ENCODE data around the gene ARID5B.

ARID5B gene

DNA sequence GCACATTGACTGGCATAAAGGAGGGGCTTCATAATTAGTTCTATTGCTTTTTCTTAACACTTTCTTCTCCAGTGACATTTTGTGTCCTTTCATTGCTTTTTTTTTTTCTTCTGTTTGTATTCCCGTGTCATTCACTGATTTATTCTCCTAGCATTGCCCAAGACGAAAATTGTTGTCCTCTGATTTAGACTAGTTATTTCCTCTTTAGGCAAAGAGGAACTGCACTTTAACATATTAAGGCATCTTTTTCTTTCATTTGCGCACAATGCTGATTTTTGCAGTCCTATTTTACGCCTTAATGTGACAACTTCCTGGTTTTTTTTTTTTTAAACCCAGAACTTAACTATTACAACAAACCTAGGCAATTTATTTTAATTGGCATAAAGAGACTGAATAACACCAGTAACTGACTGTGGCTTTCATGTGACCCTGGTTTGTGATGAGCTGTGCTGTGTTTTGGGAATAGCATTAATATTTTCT lies 39.7 kb downstream of the ARID5B start:
- peaks cover 25% of the 10 kb centered on the region for H3K36me3 ChIP-seq (replicated peaks; ENCODE audit: insufficient read depth, low read length)

DNA sequence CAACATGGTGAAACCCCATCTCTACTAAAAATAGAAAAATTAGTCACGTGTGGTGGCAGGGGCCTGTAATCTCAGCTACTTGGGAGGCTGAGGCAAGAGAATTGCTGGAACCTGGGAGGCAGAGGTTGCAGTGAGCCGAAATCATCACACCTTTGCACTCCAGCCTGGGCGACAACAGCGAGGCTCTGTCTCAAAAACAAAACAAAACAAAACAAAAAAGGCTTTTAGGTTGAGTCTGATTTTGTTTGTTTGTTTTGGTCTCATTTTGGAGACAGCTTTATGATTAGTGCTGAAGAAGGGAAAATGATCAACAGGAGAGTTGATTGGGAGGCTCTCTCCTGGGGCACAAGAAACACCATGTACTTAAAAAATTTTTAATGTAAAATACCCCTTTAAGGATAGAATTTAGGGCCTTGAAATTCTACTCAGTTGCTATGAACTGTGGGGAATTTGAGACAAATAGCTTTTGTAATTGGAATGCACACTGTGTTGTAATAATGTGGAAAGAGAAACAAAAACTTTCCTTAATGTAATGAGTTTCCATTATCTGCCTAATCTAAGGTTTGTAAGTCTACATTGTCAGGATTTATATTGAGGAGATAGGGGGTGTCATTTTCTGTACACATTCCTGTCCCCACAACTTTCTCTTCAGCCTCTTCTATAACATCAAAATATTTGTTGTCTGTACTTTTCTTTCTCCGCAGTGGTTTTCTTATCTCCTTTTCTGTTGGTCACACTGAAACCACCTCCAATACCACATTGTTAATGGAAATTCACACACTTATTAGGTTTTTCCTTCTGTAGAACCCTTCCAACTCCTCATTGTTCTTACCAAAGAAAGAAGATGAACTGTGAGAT lies 41.3 kb downstream of the ARID5B start:
- H2AFZ ChIP-seq (ENCODE audit: low read length): no peak overlapping the region
- H3K9ac ChIP-seq (ENCODE audit: low read length): no peak overlapping the region
- no peaks in the 10 kb centered on the region for H3K9me3 ChIP-seq (replicated peaks; ENCODE audit: insufficient read depth, low read length)
- TF ChIP-seq EZH2 (optimal IDR thresholded peaks at IDR 0.05; ENCODE audit: low read depth, low read length) (no peak), EZH2phosphoT487 (IDR thresholded peaks at IDR 0.05; ENCODE audit: low read length) (no peak)
- TF ChIP-seq, protein P1, sequence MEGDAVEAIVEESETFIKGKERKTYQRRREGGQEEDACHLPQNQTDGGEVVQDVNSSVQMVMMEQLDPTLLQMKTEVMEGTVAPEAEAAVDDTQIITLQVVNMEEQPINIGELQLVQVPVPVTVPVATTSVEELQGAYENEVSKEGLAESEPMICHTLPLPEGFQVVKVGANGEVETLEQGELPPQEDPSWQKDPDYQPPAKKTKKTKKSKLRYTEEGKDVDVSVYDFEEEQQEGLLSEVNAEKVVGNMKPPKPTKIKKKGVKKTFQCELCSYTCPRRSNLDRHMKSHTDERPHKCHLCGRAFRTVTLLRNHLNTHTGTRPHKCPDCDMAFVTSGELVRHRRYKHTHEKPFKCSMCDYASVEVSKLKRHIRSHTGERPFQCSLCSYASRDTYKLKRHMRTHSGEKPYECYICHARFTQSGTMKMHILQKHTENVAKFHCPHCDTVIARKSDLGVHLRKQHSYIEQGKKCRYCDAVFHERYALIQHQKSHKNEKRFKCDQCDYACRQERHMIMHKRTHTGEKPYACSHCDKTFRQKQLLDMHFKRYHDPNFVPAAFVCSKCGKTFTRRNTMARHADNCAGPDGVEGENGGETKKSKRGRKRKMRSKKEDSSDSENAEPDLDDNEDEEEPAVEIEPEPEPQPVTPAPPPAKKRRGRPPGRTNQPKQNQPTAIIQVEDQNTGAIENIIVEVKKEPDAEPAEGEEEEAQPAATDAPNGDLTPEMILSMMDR (IDR thresholded peaks at IDR 0.05; ENCODE audit: low read length): no peak
- H3K4me3 ChIP-seq (ENCODE audit: low read length): no peak overlapping the region
- no peaks in the 10 kb centered on the region for H3K27me3 ChIP-seq (replicated peaks; ENCODE audit: insufficient read depth, low read length)
- peak overlapping the region; percentile 27 for H3K4me2 ChIP-seq (ENCODE audit: low read depth, low read length)
- peaks cover 26% of the 10 kb centered on the region for H3K36me3 ChIP-seq (replicated peaks; ENCODE audit: insufficient read depth, low read length)
- H3F3A ChIP-seq (ENCODE audit: insufficient read depth, low read length): peaks cover 12% of the 10 kb centered on the region
- no peaks in the 10 kb centered on the region for H3K9me2 ChIP-seq (replicated peaks; ENCODE audit: insufficient read depth, low read length)
- no peaks in the 10 kb centered on the region for H4K20me1 ChIP-seq (ENCODE audit: insufficient read depth, low read length)
- no peak for DNase-seq
- peak overlapping the region; percentile 14; the same call in 1 of the 2 replicates for H3K27ac ChIP-seq (ENCODE audit: low read length)
- peaks cover 69% of the 10 kb centered on the region for H3K4me1 ChIP-seq (ENCODE audit: low read length)
- H3K79me2 ChIP-seq (ENCODE audit: low read length): peaks cover 86% of the 10 kb centered on the region

More for the DNA sequence above, 39.7 kb downstream of the ARID5B start:
- no peak overlapping the region for H2AFZ ChIP-seq (ENCODE audit: low read length)
- H3K4me2 ChIP-seq (ENCODE audit: low read depth, low read length): no peak overlapping the region
- peaks cover 83% of the 10 kb centered on the region for H3K4me1 ChIP-seq (ENCODE audit: low read length)
- TF ChIP-seq EZH2phosphoT487 (IDR thresholded peaks at IDR 0.05; ENCODE audit: low read length): no peak
- TF ChIP-seq, protein P1 (IDR thresholded peaks at IDR 0.05; ENCODE audit: low read length): no peak
- TF ChIP-seq EZH2 (optimal IDR thresholded peaks at IDR 0.05; ENCODE audit: low read depth, low read length): no peak
- no peaks in the 10 kb centered on the region for H3K27me3 ChIP-seq (replicated peaks; ENCODE audit: insufficient read depth, low read length)
- no peak for DNase-seq
- H3K9me2 ChIP-seq (replicated peaks; ENCODE audit: insufficient read depth, low read length): no peaks in the 10 kb centered on the region
- H4K20me1 ChIP-seq (ENCODE audit: insufficient read depth, low read length): no peaks in the 10 kb centered on the region
- peaks cover 76% of the 10 kb centered on the region for H3K79me2 ChIP-seq (ENCODE audit: low read length)
- H3K4me3 ChIP-seq (ENCODE audit: low read length): no peak overlapping the region
- no peak overlapping the region for H3K9ac ChIP-seq (ENCODE audit: low read length)
- peaks cover 28% of the 10 kb centered on the region for H3F3A ChIP-seq (ENCODE audit: insufficient read depth, low read length)
- no peaks in the 10 kb centered on the region for H3K9me3 ChIP-seq (replicated peaks; ENCODE audit: insufficient read depth, low read length)
- no peak overlapping the region for H3K27ac ChIP-seq (ENCODE audit: low read length)

DNA sequence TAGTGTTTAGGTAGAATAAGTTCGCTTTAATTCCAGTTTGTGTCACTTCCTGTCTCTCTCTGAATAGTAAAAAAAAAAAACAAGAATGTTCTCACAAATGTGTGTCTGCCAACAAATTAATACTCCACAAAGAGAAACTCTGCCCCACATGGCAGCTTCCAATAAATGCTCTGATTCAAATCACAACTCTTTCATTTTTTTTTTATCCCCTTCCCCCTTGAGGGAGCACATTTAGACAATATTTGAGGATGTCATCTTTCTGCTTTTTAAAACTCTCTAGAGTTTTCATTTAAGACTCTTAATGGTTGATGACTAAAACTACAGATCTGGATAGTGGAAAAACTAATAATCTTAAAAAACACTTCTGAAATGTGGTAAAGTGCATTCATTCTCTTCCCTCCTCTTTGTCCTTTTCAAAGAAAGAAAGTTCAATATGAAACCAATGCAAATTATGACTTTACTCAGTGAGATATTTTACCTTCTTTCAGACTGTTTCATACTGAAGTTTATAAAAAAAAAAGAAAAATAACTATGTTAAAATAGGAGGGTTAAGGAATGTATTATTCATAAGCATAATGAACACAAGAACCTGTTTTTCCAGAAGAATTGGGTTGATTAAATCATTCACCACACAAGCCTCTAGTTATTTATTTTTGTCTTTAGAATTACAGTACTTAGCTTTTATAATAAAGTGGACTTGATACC lies 42.3 kb downstream of the ARID5B start:
- H3K9me3 ChIP-seq (replicated peaks; ENCODE audit: insufficient read depth, low read length): no peaks in the 10 kb centered on the region
- H3K4me1 ChIP-seq (ENCODE audit: low read length): peaks cover 59% of the 10 kb centered on the region
- H3K79me2 ChIP-seq (ENCODE audit: low read length): peaks cover 84% of the 10 kb centered on the region
- no peak overlapping the region for H3K4me3 ChIP-seq (ENCODE audit: low read length)
- H3K9ac ChIP-seq (ENCODE audit: low read length): no peak overlapping the region
- H3K4me2 ChIP-seq (ENCODE audit: low read depth, low read length): peak overlapping the region; percentile 27; the same call in 1 of the 2 replicates
- peak overlapping the region; percentile 14; the same call in 1 of the 2 replicates for H3K27ac ChIP-seq (ENCODE audit: low read length)
- H3F3A ChIP-seq (ENCODE audit: insufficient read depth, low read length): peaks cover 4% of the 10 kb centered on the region; the same call in 1 of the 2 replicates
- no peaks in the 10 kb centered on the region for H4K20me1 ChIP-seq (ENCODE audit: insufficient read depth, low read length)
- H3K27me3 ChIP-seq (replicated peaks; ENCODE audit: insufficient read depth, low read length): no peaks in the 10 kb centered on the region
- H3K9me2 ChIP-seq (replicated peaks; ENCODE audit: insufficient read depth, low read length): no peaks in the 10 kb centered on the region
- H2AFZ ChIP-seq (ENCODE audit: low read length): no peak overlapping the region
- peaks cover 27% of the 10 kb centered on the region for H3K36me3 ChIP-seq (replicated peaks; ENCODE audit: insufficient read depth, low read length)
- TF ChIP-seq, protein P1 (IDR thresholded peaks at IDR 0.05; ENCODE audit: low read length): 0 out of 2 replicates have a peak, but pooled peaks have one; percentile 14
- no peak for TF ChIP-seq EZH2phosphoT487 (IDR thresholded peaks at IDR 0.05; ENCODE audit: low read length)
- no peak for DNase-seq
